ENCODE data around the gene GAL.

The GAL gene

DNA sequence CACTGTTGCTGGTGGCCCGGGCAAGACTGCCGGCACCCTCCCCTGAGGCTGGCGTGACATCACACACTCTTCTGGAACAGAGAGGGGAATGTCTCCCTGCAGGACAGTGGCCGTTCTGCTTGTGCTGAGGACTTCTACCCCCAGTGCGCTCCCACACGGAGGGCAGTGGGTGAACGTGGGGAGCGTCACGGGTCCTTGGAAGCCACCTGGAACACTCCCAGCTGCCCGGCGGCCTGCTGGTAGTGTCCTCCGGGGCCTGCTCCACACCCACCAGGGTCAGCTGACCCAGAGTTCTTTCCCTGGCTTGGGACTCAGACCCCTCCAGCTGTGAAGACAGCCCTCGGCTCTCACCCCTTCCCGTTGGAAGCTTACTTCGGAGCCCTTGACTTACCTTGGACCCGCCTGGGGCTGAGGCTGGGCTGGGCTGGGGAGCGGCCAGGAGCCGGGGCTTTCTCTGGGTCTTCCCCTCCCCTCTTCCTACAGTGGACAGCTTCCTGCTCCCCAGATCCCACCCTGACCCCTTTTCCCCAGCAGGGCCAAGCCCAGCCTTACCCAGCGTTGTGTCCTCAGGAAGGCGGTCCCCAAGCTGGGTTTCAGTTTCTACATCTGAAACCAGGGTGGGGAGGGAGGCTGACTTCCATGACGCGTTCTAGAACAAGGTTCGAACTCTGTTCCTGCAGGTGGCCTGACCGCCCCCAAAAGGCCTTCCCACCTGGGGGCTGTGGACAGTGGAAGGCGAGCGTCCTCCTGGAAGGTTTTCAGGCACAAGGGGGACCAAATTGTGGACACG lies 14.8 kb upstream of the GAL start:
- Histone ChIP-seq H3K9me3 (ENCODE audit: control insufficient read depth, insufficient read depth, low read length) (no peaks in the 10 kb centered on the region), H3K27ac (ENCODE audit: low read depth, low read length) (no peak overlapping the region), H3K36me3 (ENCODE audit: control insufficient read depth, insufficient read depth, low read length) (no peaks in the 10 kb centered on the region), H3K4me3 (ENCODE audit: low read depth, low read length) (no peak overlapping the region), H3K9ac (ENCODE audit: low read depth, low read length) (no peak overlapping the region), H3K4me1 (ENCODE audit: control insufficient read depth, insufficient read depth, low read length) (no peaks in the 10 kb centered on the region), H3K27me3 (ENCODE audit: control insufficient read depth, insufficient read depth, low read length) (no peaks in the 10 kb centered on the region)

DNA sequence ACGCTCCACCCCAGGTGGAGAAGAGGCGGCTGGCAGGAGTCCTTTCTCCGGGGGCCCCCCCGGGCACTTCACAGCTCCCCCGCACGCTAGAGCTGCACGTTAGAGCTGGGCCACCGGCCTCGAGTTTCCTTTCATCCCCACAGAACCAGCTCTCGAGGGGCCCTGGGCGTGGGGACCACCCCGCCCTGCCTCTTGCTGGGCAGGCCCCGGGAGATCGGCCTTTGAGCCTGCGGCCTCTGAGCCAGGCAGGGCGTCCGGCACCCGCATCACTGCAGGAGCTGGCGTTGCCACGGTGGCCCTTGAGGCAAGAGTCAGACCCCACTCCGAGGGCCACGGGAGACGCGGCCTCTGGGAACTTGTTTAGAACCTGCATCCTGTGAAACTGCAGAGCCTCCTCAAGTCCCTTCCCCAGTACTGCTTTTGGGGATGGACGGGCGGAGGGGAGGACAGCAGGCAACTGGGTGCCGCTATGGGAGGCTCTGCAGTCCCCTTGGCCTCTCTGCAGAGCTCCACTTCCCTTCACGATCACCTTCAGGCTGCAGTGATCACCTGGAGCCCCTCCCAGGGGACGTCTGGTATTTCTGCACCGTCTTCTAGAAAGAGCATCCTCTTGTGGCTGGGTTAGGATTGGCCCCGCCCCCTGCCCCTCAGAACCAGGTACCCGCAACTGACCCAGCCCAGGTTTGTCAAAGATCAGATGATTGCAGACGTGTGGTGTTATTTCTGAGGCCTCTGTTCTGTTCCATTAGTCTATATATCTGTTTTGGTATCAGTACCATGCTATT lies 13.9 kb upstream of the GAL start:
- no peaks in the 10 kb centered on the region for H3K9me3 ChIP-seq (ENCODE audit: control insufficient read depth, insufficient read depth, low read length)
- no peak overlapping the region for H3K9ac ChIP-seq (ENCODE audit: low read depth, low read length)
- no peaks in the 10 kb centered on the region for H3K4me1 ChIP-seq (ENCODE audit: control insufficient read depth, insufficient read depth, low read length)
- no peak overlapping the region for H3K4me3 ChIP-seq (ENCODE audit: low read depth, low read length)
- no peak overlapping the region for H3K27ac ChIP-seq (ENCODE audit: low read depth, low read length)
- H3K27me3 ChIP-seq (ENCODE audit: control insufficient read depth, insufficient read depth, low read length) = no peaks in the 10 kb centered on the region
- H3K36me3 ChIP-seq (ENCODE audit: control insufficient read depth, insufficient read depth, low read length) = no peaks in the 10 kb centered on the region

DNA sequence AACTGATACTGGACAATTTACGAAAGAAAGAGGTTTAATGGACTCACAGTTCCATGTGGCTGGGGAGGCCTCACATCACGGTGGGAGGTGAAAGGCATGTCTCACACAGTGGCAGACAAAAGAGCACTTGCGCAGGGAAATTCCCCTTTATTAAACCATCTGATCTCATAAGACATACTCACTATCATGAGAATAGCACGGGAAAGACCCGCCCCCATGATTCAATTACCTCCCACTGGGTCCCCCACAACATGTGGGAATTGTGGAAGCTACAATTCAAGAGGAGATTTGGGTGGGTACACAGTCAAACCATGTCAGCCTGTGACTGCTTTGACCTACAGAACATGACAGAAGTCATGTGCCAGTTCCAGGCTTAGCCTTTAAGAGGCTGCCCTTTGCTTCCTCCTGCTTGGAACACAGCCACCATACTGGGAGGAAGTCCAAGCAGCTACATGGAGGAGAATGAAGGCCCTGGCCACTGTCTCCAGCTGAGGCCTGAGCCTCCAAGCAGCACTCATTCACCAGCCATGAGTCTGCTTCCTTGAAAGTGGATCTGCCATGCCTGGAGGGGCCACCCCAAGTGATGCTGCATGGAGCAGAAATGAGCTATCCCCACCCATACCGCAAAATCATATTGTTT lies 10.9 kb upstream of the GAL start:
- no peaks in the 10 kb centered on the region for H3K27me3 ChIP-seq (ENCODE audit: control insufficient read depth, insufficient read depth, low read length)
- no peaks in the 10 kb centered on the region for H3K9me3 ChIP-seq (ENCODE audit: control insufficient read depth, insufficient read depth, low read length)
- H3K9ac ChIP-seq (ENCODE audit: low read depth, low read length) = no peak overlapping the region
- H3K36me3 ChIP-seq (ENCODE audit: control insufficient read depth, insufficient read depth, low read length) = no peaks in the 10 kb centered on the region
- no peak overlapping the region for H3K4me3 ChIP-seq (ENCODE audit: low read depth, low read length)
- no peaks in the 10 kb centered on the region for H3K4me1 ChIP-seq (ENCODE audit: control insufficient read depth, insufficient read depth, low read length)
- peak overlapping the region; percentile 12 for H3K27ac ChIP-seq (ENCODE audit: low read depth, low read length)

DNA sequence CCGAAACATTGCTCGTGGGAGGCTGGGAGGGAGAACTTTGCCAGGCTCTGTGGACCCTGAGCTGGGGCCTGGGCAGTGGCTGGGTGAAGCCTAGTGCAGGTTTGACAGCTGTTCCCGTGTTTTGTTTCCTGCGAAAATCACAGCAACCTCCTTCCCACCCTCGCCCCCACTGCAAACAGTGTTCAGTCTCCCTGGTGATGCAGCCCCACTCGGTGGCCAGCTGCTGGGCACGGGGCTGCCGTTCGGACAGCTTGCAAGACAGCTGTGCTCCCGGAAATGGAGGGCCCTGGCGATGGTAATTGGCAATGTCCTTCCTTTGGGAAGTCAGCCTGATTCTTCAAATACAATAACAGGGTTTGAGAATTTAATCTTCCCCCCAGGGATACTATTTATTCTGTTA lies 10.4 kb upstream of the GAL start:
- Histone ChIP-seq H3K4me3 (ENCODE audit: low read depth, low read length) (no peak overlapping the region), H3K27ac (ENCODE audit: low read depth, low read length) (no peak overlapping the region), H3K27me3 (ENCODE audit: control insufficient read depth, insufficient read depth, low read length) (no peaks in the 10 kb centered on the region), H3K4me1 (ENCODE audit: control insufficient read depth, insufficient read depth, low read length) (no peaks in the 10 kb centered on the region), H3K9ac (ENCODE audit: low read depth, low read length) (no peak overlapping the region), H3K9me3 (ENCODE audit: control insufficient read depth, insufficient read depth, low read length) (no peaks in the 10 kb centered on the region), H3K36me3 (ENCODE audit: control insufficient read depth, insufficient read depth, low read length) (no peaks in the 10 kb centered on the region)

DNA sequence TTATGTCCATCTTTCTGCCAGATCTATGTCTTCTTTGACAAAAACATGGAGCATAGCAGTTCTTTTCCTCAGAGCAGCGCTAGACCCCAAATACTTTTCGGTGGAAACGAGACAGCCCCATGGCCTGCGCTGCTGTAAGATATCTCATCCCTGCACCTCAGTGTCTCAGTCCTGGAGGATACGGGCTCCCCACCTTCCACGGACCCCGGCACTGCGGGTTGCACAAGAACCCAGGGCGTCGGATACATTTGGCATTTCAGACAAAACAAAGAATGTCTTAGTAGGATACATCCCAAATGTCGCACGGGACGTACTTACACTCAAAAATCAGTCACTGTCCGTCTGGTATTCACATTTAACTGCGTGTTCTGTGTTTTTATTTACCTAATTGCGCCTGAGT lies 9.9 kb upstream of the GAL start:
- H3K4me3 ChIP-seq (ENCODE audit: low read depth, low read length) = no peak overlapping the region
- no peak overlapping the region for H3K27ac ChIP-seq (ENCODE audit: low read depth, low read length)
- H3K9me3 ChIP-seq (ENCODE audit: control insufficient read depth, insufficient read depth, low read length) = no peaks in the 10 kb centered on the region
- H3K9ac ChIP-seq (ENCODE audit: low read depth, low read length) = no peak overlapping the region
- no peaks in the 10 kb centered on the region for H3K27me3 ChIP-seq (ENCODE audit: control insufficient read depth, insufficient read depth, low read length)
- no peaks in the 10 kb centered on the region for H3K4me1 ChIP-seq (ENCODE audit: control insufficient read depth, insufficient read depth, low read length)
- no peaks in the 10 kb centered on the region for H3K36me3 ChIP-seq (ENCODE audit: control insufficient read depth, insufficient read depth, low read length)

DNA sequence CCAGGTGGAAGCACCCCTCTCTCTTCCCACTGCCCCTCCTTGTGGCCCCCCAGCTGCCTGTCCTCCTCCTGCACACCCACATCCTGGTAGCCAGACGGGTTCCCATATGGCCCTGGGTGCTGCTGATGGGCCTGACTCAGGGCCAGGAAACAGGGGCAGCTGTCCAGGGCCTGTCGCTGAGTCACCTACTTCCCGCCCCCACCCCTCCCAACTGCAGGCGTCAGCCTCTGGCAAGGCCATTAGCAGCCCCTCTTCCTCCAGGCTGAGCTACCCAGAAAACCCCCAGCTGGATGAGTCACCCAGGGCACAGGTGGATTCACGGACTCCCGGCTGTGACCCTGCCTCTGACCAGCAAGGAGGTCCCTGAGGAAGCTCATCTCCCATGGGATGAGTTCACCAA lies 6.9 kb upstream of the GAL start:
- Histone ChIP-seq H3K27ac (ENCODE audit: low read depth, low read length) (no peak overlapping the region), H3K4me1 (ENCODE audit: control insufficient read depth, insufficient read depth, low read length) (no peaks in the 10 kb centered on the region), H3K27me3 (ENCODE audit: control insufficient read depth, insufficient read depth, low read length) (peaks cover 5% of the 10 kb centered on the region; the same call in 1 of the 2 replicates), H3K4me3 (ENCODE audit: low read depth, low read length) (no peak overlapping the region), H3K9me3 (ENCODE audit: control insufficient read depth, insufficient read depth, low read length) (no peaks in the 10 kb centered on the region), H3K36me3 (ENCODE audit: control insufficient read depth, insufficient read depth, low read length) (no peaks in the 10 kb centered on the region), H3K9ac (ENCODE audit: low read depth, low read length) (no peak overlapping the region)

DNA sequence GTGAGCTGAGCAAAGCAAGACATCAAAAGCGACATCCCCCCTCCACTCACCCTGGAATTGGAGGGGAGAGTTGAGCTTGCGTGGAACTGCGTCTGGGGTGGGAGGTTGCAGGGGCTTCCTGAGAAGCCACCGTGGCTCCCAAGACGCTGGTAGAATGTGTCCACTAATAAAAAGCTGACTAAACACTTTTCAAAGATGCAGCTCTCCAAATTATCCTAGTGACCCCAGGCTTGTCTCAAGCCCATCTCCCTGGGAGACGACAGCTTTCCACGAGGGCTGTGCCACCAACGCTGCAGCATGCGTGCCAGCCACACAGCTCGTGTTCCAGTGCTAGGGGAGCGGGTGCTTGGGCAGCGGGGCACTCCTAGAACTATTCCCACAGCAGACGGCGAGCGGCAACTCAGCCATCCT lies 6.3 kb upstream of the GAL start:
- H3K9me3 ChIP-seq (ENCODE audit: control insufficient read depth, insufficient read depth, low read length) = no peaks in the 10 kb centered on the region
- H3K27me3 ChIP-seq (ENCODE audit: control insufficient read depth, insufficient read depth, low read length) = peaks cover 10% of the 10 kb centered on the region
- no peaks in the 10 kb centered on the region for H3K4me1 ChIP-seq (ENCODE audit: control insufficient read depth, insufficient read depth, low read length)
- no peak overlapping the region for H3K9ac ChIP-seq (ENCODE audit: low read depth, low read length)
- H3K36me3 ChIP-seq (ENCODE audit: control insufficient read depth, insufficient read depth, low read length) = no peaks in the 10 kb centered on the region
- no peak overlapping the region for H3K4me3 ChIP-seq (ENCODE audit: low read depth, low read length)
- peak overlapping the region; percentile 54 for H3K27ac ChIP-seq (ENCODE audit: low read depth, low read length)

DNA sequence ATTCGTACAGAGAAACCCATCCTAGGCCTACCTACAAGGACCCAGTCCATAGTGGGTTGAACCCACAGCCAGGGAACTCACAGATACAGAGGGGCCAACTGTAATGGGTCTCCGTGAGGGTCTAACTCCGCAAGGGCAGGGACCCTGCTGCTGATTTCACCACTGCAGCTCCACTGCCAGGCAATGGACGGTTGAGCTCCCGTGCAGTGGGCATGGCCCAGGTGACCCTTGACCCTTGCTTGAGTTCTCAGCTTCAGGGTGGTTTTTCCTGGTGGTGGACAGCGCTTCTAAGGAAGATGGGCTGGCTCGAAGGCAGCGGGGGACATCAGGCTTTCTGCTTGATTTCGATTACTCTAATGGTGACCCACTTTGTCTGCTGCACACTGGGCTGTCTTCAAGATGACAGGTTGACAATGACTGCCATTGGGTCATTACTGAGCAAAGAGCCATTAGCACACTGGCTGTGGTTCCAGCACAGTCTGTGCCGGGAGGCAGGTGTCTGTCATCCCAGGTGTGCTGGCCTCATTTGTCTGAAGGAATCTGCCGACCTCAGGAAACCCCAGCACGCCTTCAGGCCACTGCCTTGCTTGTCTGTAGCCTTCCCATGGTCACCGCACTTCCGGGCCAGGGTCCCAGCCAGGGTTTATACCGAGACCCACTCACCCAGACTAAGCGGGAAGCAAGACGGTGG lies 3.7 kb upstream of the GAL start:
- peaks cover 6% of the 10 kb centered on the region for H3K4me1 ChIP-seq (ENCODE audit: control insufficient read depth, insufficient read depth, low read length)
- H3K27ac ChIP-seq (ENCODE audit: low read depth, low read length) = no peak overlapping the region
- peaks cover 36% of the 10 kb centered on the region for H3K27me3 ChIP-seq (ENCODE audit: control insufficient read depth, insufficient read depth, low read length)
- no peak overlapping the region for H3K4me3 ChIP-seq (ENCODE audit: low read depth, low read length)
- no peak overlapping the region for H3K9ac ChIP-seq (ENCODE audit: low read depth, low read length)
- H3K36me3 ChIP-seq (ENCODE audit: control insufficient read depth, insufficient read depth, low read length) = no peaks in the 10 kb centered on the region
- H3K9me3 ChIP-seq (ENCODE audit: control insufficient read depth, insufficient read depth, low read length) = no peaks in the 10 kb centered on the region

DNA sequence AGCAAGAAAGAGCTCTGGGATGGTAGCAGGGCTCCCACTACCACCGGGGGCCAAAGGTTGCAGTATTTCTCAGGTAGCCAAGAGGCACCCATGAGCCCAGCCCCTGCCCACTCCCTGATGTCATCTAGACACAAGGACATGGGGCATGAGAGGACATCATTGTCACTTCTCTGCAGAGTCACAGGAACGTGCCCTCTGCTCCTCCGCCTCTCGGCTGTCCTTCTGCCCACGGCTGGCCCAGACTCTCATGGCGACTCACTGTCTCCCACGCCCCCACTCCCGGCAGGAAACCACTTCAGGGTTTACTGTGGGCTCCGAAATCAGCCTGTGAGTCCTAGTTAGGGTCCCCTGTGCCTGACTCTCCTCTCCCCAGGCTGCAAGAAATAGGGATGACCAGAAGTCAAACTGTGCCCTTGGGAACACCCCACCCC lies 1.8 kb upstream of the GAL start:
- Histone ChIP-seq H3K27ac (ENCODE audit: low read depth, low read length) (no peak overlapping the region), H3K9ac (ENCODE audit: low read depth, low read length) (no peak overlapping the region), H3K36me3 (ENCODE audit: control insufficient read depth, insufficient read depth, low read length) (peaks cover 13% of the 10 kb centered on the region), H3K4me1 (ENCODE audit: control insufficient read depth, insufficient read depth, low read length) (peaks cover 7% of the 10 kb centered on the region), H3K4me3 (ENCODE audit: low read depth, low read length) (no peak overlapping the region), H3K27me3 (ENCODE audit: control insufficient read depth, insufficient read depth, low read length) (peaks cover 40% of the 10 kb centered on the region), H3K9me3 (ENCODE audit: control insufficient read depth, insufficient read depth, low read length) (no peaks in the 10 kb centered on the region)

DNA sequence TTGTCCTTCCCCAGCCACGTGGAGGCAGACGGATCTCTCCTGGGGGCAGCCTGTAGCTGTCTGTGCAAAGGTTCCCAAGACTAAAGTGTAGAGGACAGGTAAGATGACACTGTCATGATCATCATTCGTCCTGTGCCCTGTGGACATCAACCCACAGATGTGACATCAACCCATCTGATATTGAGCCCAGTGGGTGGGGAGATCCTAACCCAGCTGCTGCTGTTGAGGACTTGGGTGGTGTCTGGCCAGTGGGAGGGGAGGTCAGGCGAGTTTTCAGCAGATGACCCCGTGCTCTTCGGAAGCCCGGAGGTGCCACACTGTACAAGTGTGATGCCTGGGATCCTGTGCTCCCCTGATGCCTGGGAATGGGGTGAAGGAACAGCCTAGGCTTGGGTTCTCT lies 1.2 kb upstream of the GAL start:
- H3K27me3 ChIP-seq (ENCODE audit: control insufficient read depth, insufficient read depth, low read length) = peaks cover 40% of the 10 kb centered on the region
- no peak overlapping the region for H3K4me3 ChIP-seq (ENCODE audit: low read depth, low read length)
- no peaks in the 10 kb centered on the region for H3K9me3 ChIP-seq (ENCODE audit: control insufficient read depth, insufficient read depth, low read length)
- no peak overlapping the region for H3K9ac ChIP-seq (ENCODE audit: low read depth, low read length)
- H3K36me3 ChIP-seq (ENCODE audit: control insufficient read depth, insufficient read depth, low read length) = peaks cover 19% of the 10 kb centered on the region
- H3K27ac ChIP-seq (ENCODE audit: low read depth, low read length) = no peak overlapping the region
- peaks cover 7% of the 10 kb centered on the region for H3K4me1 ChIP-seq (ENCODE audit: control insufficient read depth, insufficient read depth, low read length)
